Kidney epithelial cell (primary cell): ENCODE data around the gene FAM83E. TPM values are rescaled to one million over a fixed set of nuclear protein-coding genes. Genes with fewer than 3 reads are reported as not detected.

ENCODE experiments used
- DNase-seq: peaks from one replicate; pipeline ENCODE4 v3.0.0-alpha.2; 2010; ENCODE audit warnings: low read depth
- H3K27me3 ChIP-seq: 2 replicates; pipeline ENCODE4 v1.6.0; 2011; ENCODE audit warnings: low read length; ENCODE audit not compliant: control insufficient read depth, insufficient read depth
- H3K36me3 ChIP-seq: 2 replicates; pipeline ENCODE4 v1.5.1; 2011; ENCODE audit warnings: low read length; ENCODE audit not compliant: control insufficient read depth, insufficient read depth
- H3K4me3 ChIP-seq: 2 replicates; pipeline ENCODE4 v1.5.1; 2011; ENCODE audit warnings: low read depth, mild to moderate bottlenecking, control low read depth, low read length
- CTCF ChIP-seq: IDR thresholded peaks from 2 replicates; pipeline ENCODE4 v1.5.1; 2011; ENCODE audit warnings: mild to moderate bottlenecking, moderate library complexity, low read length, control low read depth, inconsistent platforms; ENCODE audit not compliant: insufficient read depth, poor library complexity, severe bottlenecking
- total RNA-seq: library from RNA; depleted of rRNA; stranded (reverse); fragments of >200 nt; gene quantifications from 2 replicates; pipeline ENCODE4 v1.2.3, GENCODE V29; 2015

The FAM83E gene
- total RNA-seq, 1 donor from 2014 or later = 0.25 TPM

- H3K36me3 ChIP-seq = no peaks in the 10 kb centered on the region
- peaks cover 11% of the 10 kb centered on the region for H3K27me3 ChIP-seq
- no peak for DNase-seq
- no peak overlapping the region for H3K4me3 ChIP-seq
- TF ChIP-seq CTCF = no peak
Measured at GRCh38 chr19:48596679-48597465, 18.0 kb downstream of the FAM83E start.

DNA sequence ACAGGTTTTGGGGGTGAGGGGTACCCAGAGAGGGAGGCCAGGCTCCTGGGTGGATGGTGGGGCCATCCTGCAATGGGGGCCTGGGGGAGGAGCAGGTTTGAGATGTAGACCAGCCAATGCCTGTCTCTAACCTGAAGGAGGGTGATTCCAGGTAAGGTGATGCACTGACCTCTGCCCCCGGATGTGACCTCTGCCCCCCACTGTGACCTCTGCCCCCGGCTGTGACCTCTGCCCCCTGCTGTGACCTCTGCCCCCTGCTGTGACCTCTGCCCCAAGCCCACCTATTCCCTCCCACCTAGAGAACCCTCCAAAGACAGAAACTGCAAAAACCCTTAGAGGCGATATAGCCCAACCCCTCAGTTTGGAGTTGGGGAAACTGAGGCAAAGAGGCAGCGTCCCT is 18.6 kb downstream of the FAM83E start:
- peaks cover 11% of the 10 kb centered on the region for H3K27me3 ChIP-seq
- DNase-seq = no peak
- no peaks in the 10 kb centered on the region for H3K36me3 ChIP-seq
- TF ChIP-seq CTCF = no peak
- no peak overlapping the region for H3K4me3 ChIP-seq

GRCh38 chr19:48595833-48596232 is 19.0 kb downstream of the FAM83E start:
- no peaks in the 10 kb centered on the region for H3K36me3 ChIP-seq
- no peak for DNase-seq
- peaks cover 11% of the 10 kb centered on the region for H3K27me3 ChIP-seq
- TF ChIP-seq CTCF = no peak
- H3K4me3 ChIP-seq = no peak overlapping the region

- H3K4me3 ChIP-seq = no peak overlapping the region
- no peaks in the 10 kb centered on the region for H3K36me3 ChIP-seq
- DNase-seq = no peak
- TF ChIP-seq CTCF = no peak
- peaks cover 11% of the 10 kb centered on the region for H3K27me3 ChIP-seq
Measured at GRCh38 chr19:48595171-48595570, 19.7 kb downstream of the FAM83E start.

- Histone ChIP-seq H3K36me3 (no peaks in the 10 kb centered on the region), H3K27me3 (no peaks in the 10 kb centered on the region), H3K4me3 (no peak overlapping the region)
- no peak for DNase-seq
- TF ChIP-seq CTCF = no peak
Measured at GRCh38 chr19:48591021-48591420, 23.9 kb downstream of the FAM83E start.

- H3K36me3 ChIP-seq = no peaks in the 10 kb centered on the region
- no peaks in the 10 kb centered on the region for H3K27me3 ChIP-seq
- peak overlapping the region; percentile 1 for H3K4me3 ChIP-seq
- DNase-seq = peak; percentile 61
- peak; percentile 99 for TF ChIP-seq CTCF
Measured at GRCh38 chr19:48588670-48589401, 26.0 kb downstream of the FAM83E start.
